NCI-H748 (cell line): ENCODE results near the gene GRXCR2.
"Not testable (repeated sequence)": the region's sequence is repeated elsewhere in the genome, so short reads cannot be mapped to it uniquely, and the experiment has no call there.

Experiments
- DNase-seq: peaks from one replicate; lab custom pipeline; 2025; ENCODE audit not compliant: unreplicated experiment; lab: John Stamatoyannopoulos, UW

GRXCR2 gene

GRCh38 chr5:145836241-145836640 lies 36.6 kb downstream of the GRXCR2 start:
- not testable (repeated sequence) for DNase-seq

- peak; percentile 41 for DNase-seq
Measured at GRCh38 chr5:145835848-145836239, 37.0 kb downstream of the GRXCR2 start.

- peak; percentile 91 for DNase-seq
Measured at GRCh38 chr5:145834917-145835847, 37.6 kb downstream of the GRXCR2 start, which contains the start of gene PRELID2. TSS of gene PRELID2 (minus strand) at chr5:145835342. CDS start at chr5:145835251, 91 bp downstream.

- DNase-seq: no peak
Measured at GRCh38 chr5:145834554-145834916, 38.3 kb downstream of the GRXCR2 start.

GRCh38 chr5:145833631-145834200 lies 39.1 kb downstream of the GRXCR2 start:
- no peak for DNase-seq

GRCh38 chr5:145830594-145830993 lies 42.2 kb downstream of the GRXCR2 start:
- DNase-seq: no peak

GRCh38 chr5:145829708-145830361 lies 43.0 kb downstream of the GRXCR2 start:
- DNase-seq: peak; percentile 71

- DNase-seq: no peak
Measured at GRCh38 chr5:145826895-145827674, 45.7 kb downstream of the GRXCR2 start.

GRCh38 chr5:145825751-145826180 lies 47.0 kb downstream of the GRXCR2 start:
- peak; percentile 58 for DNase-seq

GRCh38 chr5:145824040-145824439 lies 48.8 kb downstream of the GRXCR2 start:
- DNase-seq: no peak

GRCh38 chr5:145818604-145819003 lies 54.2 kb downstream of the GRXCR2 start:
- no peak for DNase-seq

GRCh38 chr5:145812877-145813276 lies 59.9 kb downstream of the GRXCR2 start:
- DNase-seq: no peak

- peak; percentile 58 for DNase-seq
Measured at GRCh38 chr5:145811834-145812625, 60.8 kb downstream of the GRXCR2 start.
